ENCODE measurements around the gene TMEM181.
"Not testable (repeated sequence)": the region's sequence is repeated elsewhere in the genome, so short reads cannot be mapped to it uniquely, and the experiment has no call there.

TMEM181 gene
- 57.9 to 69.5 (median 59.0) reads per million in 3 experiments for total RNA-seq

DNA sequence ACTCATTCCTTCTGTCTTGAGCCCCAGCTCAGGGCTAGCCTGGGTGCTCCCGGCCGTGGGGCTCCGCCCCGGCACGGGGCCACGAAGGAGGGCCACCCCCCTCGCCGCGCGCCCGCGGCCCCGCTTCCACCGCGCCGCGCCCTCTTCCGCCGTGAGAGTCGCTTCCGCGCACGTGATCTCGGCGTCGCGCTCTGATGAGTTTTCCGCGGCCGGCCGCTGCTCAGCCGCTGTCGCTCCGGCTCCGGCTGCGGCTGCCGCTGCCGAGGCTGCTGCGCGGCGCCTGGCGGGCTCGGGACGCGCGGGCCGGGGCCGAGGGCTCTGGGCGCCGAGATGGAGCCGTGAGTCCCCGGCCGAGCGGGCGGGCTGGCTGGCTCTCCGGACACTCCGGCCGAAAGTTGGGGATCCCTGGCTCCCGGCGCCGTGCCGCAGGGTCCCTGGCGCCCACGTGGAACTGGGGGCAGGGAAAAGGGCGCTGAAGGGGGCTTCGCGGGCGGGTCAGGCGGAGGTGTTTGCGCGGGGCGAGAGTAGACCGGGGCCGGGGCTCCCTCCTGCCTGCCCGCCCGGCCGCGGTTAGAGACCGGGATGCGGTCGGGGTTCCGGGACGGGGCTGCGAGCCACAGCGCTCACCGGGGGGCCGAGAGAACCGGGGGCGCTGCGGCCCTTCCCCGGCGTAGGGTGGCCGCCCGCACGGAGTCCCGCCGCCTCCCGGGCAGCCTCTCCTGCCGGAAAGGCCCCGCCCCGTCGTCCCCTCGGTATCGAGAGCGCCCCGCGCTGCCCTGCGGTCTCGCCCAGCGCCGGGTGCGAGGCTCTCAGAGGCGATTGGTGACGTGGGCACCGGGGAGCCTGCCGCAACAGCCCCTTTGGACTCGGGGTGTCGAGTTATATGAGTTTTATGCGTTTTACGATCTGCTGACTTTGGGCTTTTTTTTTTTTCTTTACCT, at the start of gene TMEM181:
TSS of gene TMEM181 (plus strand) at position 197 of the 941 bp plus-strand sequence. CDS start at position 331, 134 bp downstream.
- peak; percentile 79 for DNase-seq

GRCh38 chr6:158512809-158513208, 47.1 kb upstream of the TMEM181 start:
- no peak for DNase-seq

DNA sequence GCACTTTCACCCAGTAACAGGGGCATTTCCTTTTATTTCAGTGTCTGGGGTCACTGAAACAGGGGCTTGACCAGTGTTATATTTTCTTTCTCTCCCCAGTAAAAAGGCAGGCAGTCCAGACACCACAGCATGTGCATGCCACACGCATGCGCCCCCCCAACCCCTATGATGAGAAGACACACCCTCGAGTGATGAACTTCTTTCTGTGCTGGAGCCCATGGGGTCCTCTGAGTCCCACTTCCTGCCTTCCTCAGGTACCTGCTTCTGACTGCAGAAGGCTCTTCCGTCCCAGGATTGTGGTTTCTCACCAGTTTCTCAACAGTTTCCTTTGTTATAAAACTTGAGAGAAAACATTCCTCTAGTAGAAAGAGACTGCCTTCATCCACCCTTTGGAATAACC, 45.7 kb upstream of the TMEM181 start:
- DNase-seq: no peak

DNA sequence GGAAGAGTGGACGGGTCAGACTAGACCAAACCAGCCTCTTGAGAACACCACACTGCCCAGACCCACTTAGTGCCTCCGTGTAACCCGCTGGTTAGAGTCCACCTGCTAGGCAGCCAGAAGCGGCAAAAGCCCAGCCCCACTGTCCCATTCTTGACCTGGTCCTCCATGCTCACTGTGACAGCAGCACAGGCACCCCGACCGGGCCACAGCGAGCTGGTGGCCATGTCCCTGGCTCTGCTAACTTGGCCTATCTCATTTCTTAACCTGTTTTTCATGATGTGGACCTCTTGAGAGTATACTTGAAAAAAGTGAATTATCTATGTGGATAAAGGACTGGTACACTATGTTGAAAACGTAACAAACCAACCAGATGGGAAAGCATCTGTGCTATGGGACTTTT, 44.9 kb upstream of the TMEM181 start:
- no peak for DNase-seq

DNA sequence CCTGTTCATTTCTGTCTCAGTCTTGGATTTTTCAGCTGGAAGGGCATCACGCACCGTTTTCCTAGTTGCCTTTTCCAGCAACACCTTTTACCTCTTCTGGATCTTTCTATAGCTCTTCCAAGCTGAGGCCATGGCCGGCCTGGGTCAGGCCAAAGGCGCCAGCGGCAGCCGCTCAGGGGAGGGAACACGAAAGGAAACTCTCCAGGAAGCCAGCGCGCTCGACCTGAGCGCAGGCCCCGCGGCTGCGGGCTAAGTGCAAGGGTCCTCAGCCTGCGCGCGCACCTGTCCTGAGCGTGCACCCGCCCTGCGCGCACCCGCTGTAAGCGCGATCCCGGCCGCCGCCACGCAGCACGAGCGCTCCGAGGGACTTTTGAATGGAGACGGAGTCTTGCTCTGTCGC, 43.8 kb upstream of the TMEM181 start:
- no peak for DNase-seq

DNA sequence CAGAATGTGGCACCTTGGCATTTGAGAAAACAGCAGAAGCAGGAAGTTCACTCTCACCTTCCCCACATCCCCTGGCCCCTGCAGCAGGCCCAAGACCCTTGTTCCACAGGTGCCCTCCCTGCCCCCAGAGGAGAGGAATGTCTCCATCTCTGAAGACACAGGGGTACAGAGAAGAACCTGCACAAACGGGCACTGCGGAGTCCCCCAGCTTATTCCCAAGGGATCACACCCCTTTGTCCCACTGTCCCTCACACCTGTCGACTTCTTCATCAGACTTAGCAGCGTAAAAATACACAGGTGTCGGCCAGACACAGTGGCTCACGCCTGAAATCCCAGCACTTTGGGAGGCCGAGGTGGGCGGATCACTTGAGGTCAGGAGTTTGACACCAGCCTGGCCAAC, 42.9 kb upstream of the TMEM181 start:
- DNase-seq: no peak

DNA sequence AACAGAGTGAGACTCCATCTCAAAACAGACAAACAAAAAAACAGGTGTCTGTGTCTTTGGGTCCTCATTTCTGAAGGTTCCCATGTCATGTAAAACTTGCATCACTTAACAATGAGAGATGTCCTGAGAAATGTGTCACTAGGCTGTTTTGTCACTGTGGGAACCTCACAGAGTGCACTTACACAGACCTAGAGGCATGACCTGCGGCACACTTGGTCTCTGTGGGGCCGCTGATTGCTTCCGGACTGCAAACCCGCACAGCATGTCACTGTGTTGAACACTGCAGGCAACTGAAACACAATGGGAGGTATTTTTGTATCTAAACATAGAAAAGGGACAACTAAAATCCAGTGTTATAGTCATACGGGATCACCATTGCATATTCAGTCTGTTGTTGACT, 42.3 kb upstream of the TMEM181 start:
- no peak for DNase-seq

- peak; percentile 60 for DNase-seq
These were observed 41.4 kb upstream of the TMEM181 start for GRCh38 chr6:158518191-158519127.

DNA sequence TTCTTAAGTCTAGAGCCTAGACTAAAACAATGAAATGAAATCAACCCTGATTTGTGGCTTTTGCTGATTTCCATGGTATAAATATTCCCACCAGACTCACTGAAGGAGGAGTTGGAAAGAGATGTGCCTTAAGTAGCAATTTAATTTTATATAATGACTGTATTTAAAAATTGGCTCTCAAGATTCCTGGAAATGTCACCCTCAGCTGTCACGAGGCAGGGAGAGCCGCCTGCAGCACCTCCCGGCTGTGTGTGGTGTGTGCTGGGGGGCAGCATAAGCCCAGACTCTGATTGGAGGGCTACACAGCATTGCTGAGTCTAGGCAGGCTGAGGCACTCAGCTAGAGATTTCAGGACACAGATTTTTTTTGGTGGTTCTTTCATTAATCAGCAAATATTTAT, 40.6 kb upstream of the TMEM181 start:
- no peak for DNase-seq

- no peak for DNase-seq
These were observed 40.1 kb upstream of the TMEM181 start for GRCh38 chr6:158519761-158520160.

GRCh38 chr6:158520975-158521374, 38.9 kb upstream of the TMEM181 start:
- not testable (repeated sequence) for DNase-seq

DNA sequence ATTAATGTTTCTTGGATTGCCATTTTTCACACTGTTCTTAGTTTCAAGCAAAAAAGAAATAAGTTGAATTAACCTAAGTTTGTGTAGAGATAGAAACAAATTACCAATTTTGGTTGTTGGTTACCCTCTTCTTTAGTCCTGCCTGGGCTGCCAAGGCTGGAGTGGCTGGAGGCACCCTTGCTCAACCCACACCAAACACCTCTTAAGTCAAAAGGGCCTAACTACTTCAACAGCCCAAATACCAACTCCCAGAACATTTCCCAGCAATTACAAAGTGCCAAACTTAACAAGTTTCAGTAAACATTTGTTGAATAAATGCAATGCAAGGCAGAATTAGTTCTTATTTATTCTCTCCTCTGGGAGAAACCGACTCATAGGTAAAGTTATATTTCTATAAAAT, 38.1 kb upstream of the TMEM181 start:
- no peak for DNase-seq

- DNase-seq: no peak
These were observed 37.3 kb upstream of the TMEM181 start for GRCh38 chr6:158522616-158523015.

DNA sequence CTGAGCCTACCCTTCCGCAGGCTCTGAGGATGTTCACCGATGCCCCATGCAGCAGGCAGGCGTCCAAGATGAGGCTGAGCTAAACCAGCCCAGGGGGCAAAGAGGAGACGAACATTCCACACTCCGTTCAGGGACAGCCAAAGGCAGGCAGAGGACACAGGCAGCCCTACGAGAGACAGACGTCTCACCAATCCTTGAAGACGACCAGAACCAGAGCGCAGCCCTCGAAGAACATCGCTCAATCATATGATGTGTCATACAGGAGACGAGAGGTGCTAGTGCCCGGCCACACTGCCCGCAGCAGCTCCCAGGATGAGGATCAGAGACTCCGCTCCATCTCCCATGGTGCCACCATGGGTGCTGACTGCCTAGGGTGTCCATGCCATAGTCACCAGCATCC, 35.6 kb upstream of the TMEM181 start:
- no peak for DNase-seq

- not testable (repeated sequence) for DNase-seq
These were observed 32.0 kb upstream of the TMEM181 start for GRCh38 chr6:158527858-158528257.

DNA sequence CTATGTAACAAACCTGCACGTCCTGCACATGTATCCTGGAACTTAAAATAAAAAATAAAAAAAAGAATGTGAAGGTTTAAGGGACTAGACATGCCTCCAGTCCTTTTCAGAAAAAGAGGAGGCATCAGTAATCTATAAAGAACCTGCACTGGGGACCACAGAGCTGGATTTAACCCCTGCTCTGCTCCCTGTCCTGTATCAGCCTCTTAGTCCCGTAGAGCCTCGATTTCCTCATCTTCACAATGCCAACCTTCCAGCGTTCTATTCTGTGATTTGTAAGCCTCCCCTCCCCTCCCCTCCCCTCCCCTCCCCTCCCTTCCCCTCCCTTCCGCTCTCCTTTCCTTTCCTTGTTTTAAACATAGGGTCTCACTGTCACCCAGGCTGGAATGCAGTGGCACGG, 31.1 kb upstream of the TMEM181 start:
- DNase-seq: no peak

DNA sequence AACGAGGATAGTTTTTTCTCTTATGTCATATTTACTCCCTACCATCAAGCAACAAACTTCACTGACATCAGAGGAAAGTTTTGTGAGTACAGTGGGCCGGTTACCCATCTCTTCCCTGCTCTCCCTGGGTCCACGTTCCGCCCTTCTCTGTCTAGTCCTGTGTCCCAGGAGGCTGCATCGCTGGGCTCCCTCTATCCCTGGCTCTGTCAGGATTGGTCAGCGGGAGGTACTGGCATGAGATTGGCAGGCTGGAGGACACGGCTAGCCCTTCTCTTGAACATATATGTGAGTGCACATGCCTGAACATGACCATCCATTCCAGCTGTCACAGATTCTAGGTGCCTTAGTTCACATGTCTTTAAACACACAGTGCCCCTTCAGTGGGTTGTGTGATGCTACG, 30.3 kb upstream of the TMEM181 start:
- no peak for DNase-seq

- no peak for DNase-seq
These were observed 28.3 kb upstream of the TMEM181 start for GRCh38 chr6:158531566-158531965.

- DNase-seq: no peak
These were observed 27.9 kb upstream of the TMEM181 start for GRCh38 chr6:158531970-158532369.

DNA sequence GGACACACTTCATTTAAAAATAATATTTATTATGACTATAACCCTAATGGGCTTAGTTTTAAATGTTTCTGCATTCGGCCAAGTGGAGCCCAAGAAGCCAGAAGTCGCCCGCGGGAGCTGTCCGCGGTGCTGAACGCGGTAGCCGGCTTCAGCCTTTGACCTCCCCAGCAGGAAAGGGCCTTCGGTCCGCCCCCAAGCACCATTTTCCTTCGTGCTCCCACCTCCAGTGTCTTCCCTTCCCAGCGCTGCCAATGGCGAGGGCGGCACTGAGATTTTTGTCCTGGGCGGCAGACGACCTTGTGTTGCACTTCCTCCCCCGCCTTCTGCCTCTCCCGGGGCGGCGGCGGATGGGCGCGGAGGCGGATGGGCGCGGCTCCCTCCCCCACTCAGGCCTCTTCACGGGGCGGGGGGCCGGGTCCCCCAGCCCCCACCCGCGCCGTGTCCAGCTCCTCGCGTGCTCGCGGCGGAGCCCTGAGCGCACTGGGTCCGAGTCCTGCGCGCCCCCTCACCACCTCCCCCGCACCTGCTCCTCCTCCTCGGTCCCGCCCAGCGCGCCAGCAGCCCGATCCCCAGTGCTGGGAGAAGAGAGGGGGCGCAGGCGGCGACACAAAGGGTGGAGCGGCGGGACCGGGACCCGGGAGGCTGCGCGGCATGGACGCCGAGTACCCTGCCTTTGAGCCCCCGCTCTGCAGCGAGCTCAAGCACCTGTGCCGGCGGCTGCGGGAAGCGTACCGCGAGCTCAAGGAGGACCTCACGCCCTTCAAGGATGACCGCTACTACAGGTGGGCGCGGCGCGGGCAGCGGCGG, 23.6 kb upstream of the TMEM181 start:
- peak; percentile 69 for DNase-seq

DNA sequence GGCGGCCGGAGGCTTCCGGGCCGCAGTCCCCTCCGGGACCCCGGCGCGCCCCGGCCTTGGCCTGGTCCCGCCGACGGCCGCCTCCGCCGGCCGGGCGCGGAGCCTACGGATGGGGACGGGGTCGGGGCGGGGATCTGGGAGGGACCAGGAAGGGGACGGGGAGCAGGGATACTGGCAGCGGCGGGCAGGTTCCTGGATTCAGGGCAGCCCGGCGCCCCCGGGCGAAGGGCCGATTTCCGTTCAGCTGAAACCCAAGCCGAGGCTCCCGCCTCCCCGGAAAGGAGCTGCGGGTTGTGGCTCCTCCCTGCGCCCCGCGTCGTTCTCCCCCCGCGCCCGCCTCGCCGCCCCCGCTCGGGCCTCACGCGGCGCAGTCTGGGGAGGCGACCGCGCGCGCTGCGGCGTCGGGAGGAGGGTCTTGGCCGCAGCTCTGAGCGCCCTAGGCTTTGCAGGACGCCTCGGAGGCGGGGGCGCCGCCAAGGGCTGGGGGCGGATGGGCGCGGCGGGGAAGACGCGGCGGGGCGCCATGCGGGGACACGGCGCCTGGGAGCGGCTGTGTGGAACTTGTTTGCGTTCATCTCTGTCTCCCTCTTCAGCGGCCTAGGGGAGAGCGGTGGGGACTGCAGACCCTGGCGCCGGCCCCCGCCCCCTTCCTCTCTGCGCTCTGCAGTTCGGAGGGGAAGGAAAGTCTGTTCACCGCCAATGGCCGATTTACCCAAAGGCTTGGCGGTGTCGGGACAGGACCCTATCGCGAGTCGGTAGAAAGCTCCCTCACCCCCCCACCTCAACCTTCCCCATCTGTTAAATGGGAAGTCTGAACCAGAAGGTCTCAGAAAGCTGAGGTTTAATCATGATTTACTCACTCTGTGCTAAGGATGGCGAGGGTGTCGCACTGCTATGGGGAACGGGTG, 22.7 kb upstream of the TMEM181 start:
- DNase-seq: peak; percentile 31
